ENCODE measurements around the gene PTPRR.

The PTPRR gene

DNA sequence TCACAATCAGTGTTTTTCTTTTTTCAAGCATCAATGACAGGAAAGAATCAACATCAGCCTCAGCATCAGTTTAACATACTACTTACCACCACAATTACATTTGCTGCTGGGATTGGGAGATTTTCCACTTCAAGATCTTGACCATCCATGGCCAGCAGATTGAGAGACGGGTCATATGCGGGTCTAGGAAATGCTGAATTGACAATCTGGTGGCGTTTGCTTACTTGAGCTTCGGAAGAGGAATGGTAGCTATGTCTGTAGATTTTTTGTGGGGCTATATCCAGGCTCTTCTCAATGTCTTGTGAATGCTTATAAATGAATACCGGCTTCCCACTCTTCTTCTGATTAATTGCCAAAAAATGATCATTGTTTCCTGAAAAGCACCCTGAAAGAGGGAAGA lies 27.9 kb downstream of the PTPRR start:
- DNase-seq (ENCODE audit: low read depth) = no peak
- H3K4me3 ChIP-seq (ENCODE audit: low read depth, low read length) = no peak overlapping the region
- TF ChIP-seq MAX (IDR thresholded peaks at IDR 0.05; ENCODE audit: low read depth, low read length) = no peak
- no peak for TF ChIP-seq POLR2A (IDR thresholded peaks at IDR 0.05; ENCODE audit: extremely low read depth, insufficient read length)
- TF ChIP-seq MYC (IDR thresholded peaks at IDR 0.05; ENCODE audit: low read depth, low read length) = no peak
- TF ChIP-seq CTCF (IDR thresholded peaks at IDR 0.05; ENCODE audit: low read depth, low read length) = no peak

GRCh38 chr12:70890895-70891832 lies 29.4 kb downstream of the PTPRR start:
- no peak for DNase-seq (ENCODE audit: low read depth)
- no peak overlapping the region for H3K4me3 ChIP-seq (ENCODE audit: low read depth, low read length)
- TF ChIP-seq MYC (IDR thresholded peaks at IDR 0.05; ENCODE audit: low read depth, low read length) = no peak
- no peak for TF ChIP-seq POLR2A (IDR thresholded peaks at IDR 0.05; ENCODE audit: extremely low read depth, insufficient read length)
- no peak for TF ChIP-seq MAX (IDR thresholded peaks at IDR 0.05; ENCODE audit: low read depth, low read length)
- no peak for TF ChIP-seq CTCF (IDR thresholded peaks at IDR 0.05; ENCODE audit: low read depth, low read length)

- no peak for DNase-seq (ENCODE audit: low read depth)
- TF ChIP-seq CTCF (IDR thresholded peaks at IDR 0.05; ENCODE audit: low read depth, low read length) = no peak
- no peak for TF ChIP-seq MYC (IDR thresholded peaks at IDR 0.05; ENCODE audit: low read depth, low read length)
- TF ChIP-seq MAX (IDR thresholded peaks at IDR 0.05; ENCODE audit: low read depth, low read length) = no peak
- no peak for TF ChIP-seq POLR2A (IDR thresholded peaks at IDR 0.05; ENCODE audit: extremely low read depth, insufficient read length)
Observed at GRCh38 chr12:70885956-70886355, 34.6 kb downstream of the PTPRR start.

DNA sequence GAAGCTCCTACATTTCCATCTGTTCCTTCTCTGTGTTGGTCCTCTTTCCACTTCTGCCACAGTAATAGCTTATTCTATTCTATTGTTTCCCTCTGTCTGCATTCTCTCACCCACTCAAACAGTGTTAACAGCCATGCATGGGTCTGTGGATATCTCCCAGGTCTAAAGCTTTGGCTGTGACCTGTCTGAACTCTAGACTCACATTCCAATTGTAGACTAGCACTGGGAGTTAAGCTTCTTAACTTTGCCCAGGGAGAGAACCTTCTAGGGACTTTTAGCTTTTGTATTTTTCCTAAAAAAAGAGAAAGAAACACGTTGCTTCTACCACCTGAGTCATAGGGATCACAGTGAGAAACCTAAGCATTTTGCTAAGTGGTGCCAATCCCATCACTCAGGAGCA lies 36.7 kb downstream of the PTPRR start:
- no peak for DNase-seq (ENCODE audit: low read depth)
- H3K4me3 ChIP-seq (ENCODE audit: low read depth, low read length) = no peak overlapping the region
- TF ChIP-seq POLR2A (IDR thresholded peaks at IDR 0.05; ENCODE audit: extremely low read depth, insufficient read length) (no peak), CTCF (IDR thresholded peaks at IDR 0.05; ENCODE audit: low read depth, low read length) (no peak), MYC (IDR thresholded peaks at IDR 0.05; ENCODE audit: low read depth, low read length) (no peak), MAX (IDR thresholded peaks at IDR 0.05; ENCODE audit: low read depth, low read length) (no peak)

More at GRCh38 chr12:70885956-70886355, 34.6 kb downstream of the PTPRR start:
- no peak overlapping the region for H3K4me3 ChIP-seq (ENCODE audit: low read depth, low read length)

GRCh38 chr12:70880744-70881143 lies 39.8 kb downstream of the PTPRR start:
- no peak for DNase-seq (ENCODE audit: low read depth)
- no peak overlapping the region for H3K4me3 ChIP-seq (ENCODE audit: low read depth, low read length)
- TF ChIP-seq POLR2A (IDR thresholded peaks at IDR 0.05; ENCODE audit: extremely low read depth, insufficient read length) = no peak
- TF ChIP-seq MAX (IDR thresholded peaks at IDR 0.05; ENCODE audit: low read depth, low read length) = no peak
- TF ChIP-seq MYC (IDR thresholded peaks at IDR 0.05; ENCODE audit: low read depth, low read length) = no peak
- no peak for TF ChIP-seq CTCF (IDR thresholded peaks at IDR 0.05; ENCODE audit: low read depth, low read length)
